Epidermal melanocyte (primary cell): ENCODE results near the gene MDM4.

Experiments used
- DNase-seq: peaks from one replicate; pipeline ENCODE4 v3.0.0; 2011; ENCODE audit warnings: low spot score; ENCODE audit not compliant: insufficient read length

Gene MDM4

GRCh38 chr1:204605791-204606190 is 89.6 kb downstream of the MDM4 start:
- no peak for DNase-seq
